Activated CD8-positive, alpha-beta memory T cell treated with anti-CD3 and anti-CD28 coated beads for 1 hour (primary cell): ENCODE results near the gene FURIN.
"Not testable (repeated sequence)": the region's sequence is repeated elsewhere in the genome, so short reads cannot be mapped to it uniquely, and the experiment has no call there.

Experiments used
- DNase-seq, 2 donors: peaks; one replicate each; pipeline ENCODE4 v3.0.0-alpha.2; 2020; ENCODE audit warnings: low read depth in 1 of 2; ENCODE audit errors: extremely low read depth in 1 of 2

The FURIN gene

GRCh38 chr15:90901175-90902039 is 33.0 kb downstream of the FURIN start:
- no peak for DNase-seq

GRCh38 chr15:90902040-90902839 is 33.9 kb downstream of the FURIN start:
- DNase-seq: peak; percentile 27 to 53

DNA sequence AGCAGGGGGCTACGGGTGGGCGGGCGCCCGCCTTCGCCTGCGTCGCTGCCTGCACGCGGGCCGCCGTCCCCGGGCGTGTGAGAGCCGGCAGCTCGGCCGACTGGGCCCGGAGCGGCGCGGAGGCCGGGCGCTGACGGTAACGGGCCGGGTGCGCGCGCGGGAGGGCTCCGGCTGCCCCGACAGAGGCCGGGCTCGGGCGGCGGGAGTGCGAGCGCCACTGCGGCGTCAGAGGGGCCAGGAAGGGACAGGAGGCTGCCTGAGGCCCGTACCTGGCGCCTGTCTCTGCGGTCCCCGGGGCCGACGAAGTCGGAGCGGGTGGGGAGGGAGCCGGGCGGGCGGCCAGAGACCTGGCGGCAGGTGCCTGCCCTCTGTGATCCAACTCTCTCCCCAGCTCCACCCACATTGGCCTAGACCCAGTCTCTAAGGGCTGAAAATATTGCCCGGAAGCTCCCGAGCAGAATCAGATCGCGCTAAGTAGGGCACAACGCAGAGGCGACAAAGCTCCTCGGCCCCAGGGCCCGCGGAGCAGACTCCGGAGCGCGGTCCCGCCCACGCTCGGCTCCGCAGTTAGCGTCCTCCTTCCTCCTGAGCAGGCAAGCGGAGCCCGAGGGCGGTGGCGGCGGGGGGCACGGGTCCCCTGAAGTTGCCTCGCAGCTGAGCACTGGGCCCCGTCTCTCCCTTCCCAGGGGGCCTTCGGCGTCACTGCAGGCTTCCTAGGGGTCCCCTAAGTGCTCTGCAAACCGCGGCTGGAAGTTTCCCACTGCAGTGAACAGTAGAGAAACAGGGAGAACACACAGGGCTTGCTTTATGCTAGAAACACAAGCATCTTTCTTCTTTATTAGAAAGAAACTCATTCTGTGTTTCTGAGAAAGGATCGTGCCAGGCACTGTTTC is 34.7 kb downstream of the FURIN start, which contains the start of gene MAN2A2:
Gene MAN2A2 (plus strand): TSS at position 463 of the 893 bp plus-strand sequence. CDS start 906 bp downstream, outside the sequence.
- DNase-seq: peak; percentile 19 to 65

GRCh38 chr15:90903733-90904536 is 35.5 kb downstream of the FURIN start:
- no peak for DNase-seq

GRCh38 chr15:90904746-90905145 is 36.4 kb downstream of the FURIN start:
- DNase-seq: no peak

GRCh38 chr15:90905306-90906180 is 37.2 kb downstream of the FURIN start:
- DNase-seq: no peak

GRCh38 chr15:90906181-90906849 is 37.9 kb downstream of the FURIN start:
- no peak for DNase-seq

GRCh38 chr15:90907051-90907660 is 38.8 kb downstream of the FURIN start:
- no peak for DNase-seq

DNA sequence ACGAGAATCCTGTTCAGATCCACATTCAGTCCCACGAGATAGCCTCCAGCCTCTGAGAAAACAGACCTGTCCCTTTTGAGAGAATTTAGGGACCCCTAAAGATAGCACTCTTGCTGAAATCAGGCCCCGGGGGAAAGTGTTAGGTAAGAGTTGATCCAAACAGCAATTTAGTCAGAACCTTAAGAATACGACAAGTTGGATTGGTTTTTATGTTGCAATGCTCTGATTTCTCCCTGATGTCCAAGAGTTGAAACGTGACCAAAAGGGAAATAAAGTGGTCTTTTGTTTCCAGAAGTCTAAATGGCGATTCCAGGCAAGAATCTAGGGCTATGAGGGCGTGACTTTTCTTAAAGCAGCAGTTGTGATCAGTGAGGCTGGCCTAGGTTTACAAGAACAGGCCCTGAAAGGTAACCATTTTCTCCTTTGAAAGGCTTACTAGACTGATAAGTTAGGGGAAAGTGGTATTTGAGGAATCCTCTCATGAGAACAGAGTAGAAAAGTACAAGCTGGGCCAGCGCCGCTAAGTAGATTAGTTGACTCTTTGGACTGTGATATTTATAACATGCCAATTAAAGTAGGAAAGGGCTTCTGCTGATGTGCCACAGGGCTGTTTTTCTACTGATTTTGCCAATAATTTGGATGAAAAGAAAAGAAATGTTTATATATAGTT is 39.6 kb downstream of the FURIN start:
- DNase-seq: no peak

- DNase-seq: not testable (repeated sequence)
These were observed 41.1 kb downstream of the FURIN start for GRCh38 chr15:90909449-90909848.

DNA sequence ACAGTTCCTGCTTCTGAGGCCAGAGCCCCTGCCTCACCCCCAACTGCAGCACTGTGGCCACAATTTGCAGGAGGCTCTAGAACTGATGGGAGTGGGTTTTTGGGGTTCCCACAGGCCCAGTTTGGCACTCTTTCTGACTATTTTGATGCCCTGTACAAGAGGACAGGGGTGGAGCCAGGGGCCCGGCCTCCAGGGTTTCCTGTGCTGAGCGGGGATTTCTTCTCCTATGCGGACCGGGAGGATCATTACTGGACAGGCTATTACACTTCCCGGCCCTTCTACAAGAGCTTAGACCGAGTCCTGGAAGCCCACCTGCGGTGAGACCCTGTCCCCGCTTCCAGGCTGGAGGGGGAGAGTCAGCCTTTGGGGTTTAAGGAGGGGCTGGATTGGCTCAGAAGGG is 41.6 kb downstream of the FURIN start:
- no peak for DNase-seq

GRCh38 chr15:90910441-90911301 is 42.3 kb downstream of the FURIN start:
- no peak for DNase-seq

- no peak for DNase-seq
These were observed 42.9 kb downstream of the FURIN start for GRCh38 chr15:90911302-90911623.

GRCh38 chr15:90911906-90912769 is 43.8 kb downstream of the FURIN start:
- no peak for DNase-seq

DNA sequence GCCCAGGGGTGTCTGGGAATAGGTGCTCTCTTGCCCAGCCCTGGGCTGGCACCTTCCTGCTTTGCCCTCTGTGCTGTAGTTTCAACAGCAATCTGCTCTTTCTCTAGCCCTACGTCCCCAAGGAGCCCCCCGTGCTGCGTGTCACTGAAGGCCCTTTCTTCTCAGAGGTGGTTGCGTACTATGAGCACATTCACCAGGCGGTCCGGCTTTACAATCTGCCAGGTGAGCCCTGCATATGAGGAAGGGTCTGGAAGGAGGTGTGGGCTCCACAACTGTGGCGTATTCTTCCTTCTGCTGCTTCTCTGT is 44.3 kb downstream of the FURIN start:
- DNase-seq: no peak

DNA sequence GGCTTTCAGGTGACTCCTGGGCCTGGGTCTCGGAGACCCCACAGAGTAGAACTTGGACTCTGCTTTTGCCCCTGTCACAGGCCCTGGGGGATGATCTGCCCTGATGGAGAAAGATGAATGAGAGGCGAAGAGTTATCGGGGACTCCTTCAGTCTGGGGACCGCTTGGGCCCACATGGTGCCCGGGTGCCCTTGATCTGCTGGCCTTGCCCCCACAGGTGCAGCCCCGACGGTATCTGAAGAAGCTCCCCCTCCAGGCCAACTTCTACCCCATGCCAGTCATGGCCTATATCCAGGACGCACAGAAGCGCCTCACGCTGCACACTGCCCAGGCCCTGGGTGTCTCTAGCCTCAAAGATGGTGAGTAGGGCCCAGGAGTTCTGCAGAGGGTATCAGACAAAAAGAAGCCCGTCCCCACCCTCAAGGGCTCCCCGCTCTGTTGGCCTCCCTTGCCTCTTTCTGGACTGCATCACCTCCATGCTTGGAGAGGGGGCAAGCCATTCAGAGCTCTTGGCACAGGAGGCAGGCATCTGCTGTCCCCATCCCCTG is 45.1 kb downstream of the FURIN start:
- DNase-seq: no peak
